ENCODE data around the gene DUSP3. TPM values are rescaled to one million over a fixed set of nuclear protein-coding genes. Genes with fewer than 3 reads are reported as not detected.

The DUSP3 gene
- total RNA-seq, 1 donor, result 37.5 TPM

DNA sequence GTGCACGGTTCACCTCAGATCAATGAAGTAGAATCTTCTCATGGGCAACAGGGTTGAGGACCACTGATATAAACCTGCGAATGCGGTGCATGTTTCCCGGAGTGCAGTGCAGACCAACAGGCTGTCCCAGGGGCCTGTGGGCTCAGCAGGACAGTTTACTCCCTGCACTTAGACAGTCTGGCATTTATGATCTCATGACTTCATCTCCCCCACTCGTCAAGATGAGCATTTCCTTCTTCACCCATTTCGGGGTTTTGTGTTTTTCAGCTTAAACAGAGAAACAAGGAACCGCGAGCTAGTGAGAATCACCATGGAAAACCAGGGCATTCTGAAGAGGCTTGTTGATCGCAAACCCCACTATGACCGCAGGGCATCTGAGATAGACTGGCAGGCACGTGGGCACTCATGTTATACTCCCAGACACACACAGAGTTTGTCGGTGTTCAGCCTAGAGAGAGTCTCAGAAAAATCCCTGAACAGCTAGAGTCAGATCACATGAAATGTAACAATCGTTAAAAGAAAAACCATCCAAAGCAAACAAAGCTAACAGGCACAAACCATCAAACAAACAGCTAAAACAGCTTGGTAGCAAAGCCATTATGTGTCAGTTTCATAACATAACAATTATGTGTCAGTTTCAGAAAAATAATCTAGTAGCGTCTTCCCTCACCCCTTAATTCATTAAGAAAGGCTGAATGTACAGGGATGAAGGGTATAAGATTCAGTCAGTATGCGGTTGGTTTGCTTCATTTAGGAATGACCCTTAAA, 4.3 kb upstream of the DUSP3 start:
- no peak overlapping the region for H3K4me3 ChIP-seq (ENCODE audit: low read depth, low read length)
- TF ChIP-seq, protein P1, sequence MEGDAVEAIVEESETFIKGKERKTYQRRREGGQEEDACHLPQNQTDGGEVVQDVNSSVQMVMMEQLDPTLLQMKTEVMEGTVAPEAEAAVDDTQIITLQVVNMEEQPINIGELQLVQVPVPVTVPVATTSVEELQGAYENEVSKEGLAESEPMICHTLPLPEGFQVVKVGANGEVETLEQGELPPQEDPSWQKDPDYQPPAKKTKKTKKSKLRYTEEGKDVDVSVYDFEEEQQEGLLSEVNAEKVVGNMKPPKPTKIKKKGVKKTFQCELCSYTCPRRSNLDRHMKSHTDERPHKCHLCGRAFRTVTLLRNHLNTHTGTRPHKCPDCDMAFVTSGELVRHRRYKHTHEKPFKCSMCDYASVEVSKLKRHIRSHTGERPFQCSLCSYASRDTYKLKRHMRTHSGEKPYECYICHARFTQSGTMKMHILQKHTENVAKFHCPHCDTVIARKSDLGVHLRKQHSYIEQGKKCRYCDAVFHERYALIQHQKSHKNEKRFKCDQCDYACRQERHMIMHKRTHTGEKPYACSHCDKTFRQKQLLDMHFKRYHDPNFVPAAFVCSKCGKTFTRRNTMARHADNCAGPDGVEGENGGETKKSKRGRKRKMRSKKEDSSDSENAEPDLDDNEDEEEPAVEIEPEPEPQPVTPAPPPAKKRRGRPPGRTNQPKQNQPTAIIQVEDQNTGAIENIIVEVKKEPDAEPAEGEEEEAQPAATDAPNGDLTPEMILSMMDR (IDR thresholded peaks at IDR 0.05; ENCODE audit: insufficient read depth, low read length), result no peak
- DNase-seq (ENCODE audit: low read depth), result no peak

DNA sequence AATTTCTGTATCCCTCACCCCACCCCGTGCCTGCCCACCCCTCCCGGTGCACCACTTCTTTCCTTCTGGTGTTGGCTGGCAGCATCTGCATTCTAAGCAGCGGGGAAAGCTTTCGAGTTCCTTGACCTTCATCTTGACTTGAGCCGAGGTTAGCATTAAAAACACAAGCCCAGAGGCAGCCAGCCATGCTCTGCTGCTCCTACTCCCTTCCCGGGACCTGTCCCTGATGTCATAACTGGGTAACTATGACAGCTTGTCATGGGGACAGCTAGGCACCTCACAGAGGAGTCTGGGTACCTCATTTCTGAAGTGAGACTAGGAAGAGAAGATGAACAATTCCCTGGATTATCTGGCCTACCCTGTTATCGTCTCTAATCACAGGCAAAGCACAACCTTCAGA, 1.4 kb upstream of the DUSP3 start, which contains the start of gene CFAP97D1:
TSS of gene CFAP97D1 (plus strand) at position 301 of the 400 bp plus-strand sequence. CDS start at position 329, 28 bp downstream.
- no peak for DNase-seq (ENCODE audit: low read depth)
- H3K4me3 ChIP-seq (ENCODE audit: low read depth, low read length), result peak within 1 kb of the TSS; percentile 91
- TF ChIP-seq, protein P1 (IDR thresholded peaks at IDR 0.05; ENCODE audit: insufficient read depth, low read length), result no peak

DNA sequence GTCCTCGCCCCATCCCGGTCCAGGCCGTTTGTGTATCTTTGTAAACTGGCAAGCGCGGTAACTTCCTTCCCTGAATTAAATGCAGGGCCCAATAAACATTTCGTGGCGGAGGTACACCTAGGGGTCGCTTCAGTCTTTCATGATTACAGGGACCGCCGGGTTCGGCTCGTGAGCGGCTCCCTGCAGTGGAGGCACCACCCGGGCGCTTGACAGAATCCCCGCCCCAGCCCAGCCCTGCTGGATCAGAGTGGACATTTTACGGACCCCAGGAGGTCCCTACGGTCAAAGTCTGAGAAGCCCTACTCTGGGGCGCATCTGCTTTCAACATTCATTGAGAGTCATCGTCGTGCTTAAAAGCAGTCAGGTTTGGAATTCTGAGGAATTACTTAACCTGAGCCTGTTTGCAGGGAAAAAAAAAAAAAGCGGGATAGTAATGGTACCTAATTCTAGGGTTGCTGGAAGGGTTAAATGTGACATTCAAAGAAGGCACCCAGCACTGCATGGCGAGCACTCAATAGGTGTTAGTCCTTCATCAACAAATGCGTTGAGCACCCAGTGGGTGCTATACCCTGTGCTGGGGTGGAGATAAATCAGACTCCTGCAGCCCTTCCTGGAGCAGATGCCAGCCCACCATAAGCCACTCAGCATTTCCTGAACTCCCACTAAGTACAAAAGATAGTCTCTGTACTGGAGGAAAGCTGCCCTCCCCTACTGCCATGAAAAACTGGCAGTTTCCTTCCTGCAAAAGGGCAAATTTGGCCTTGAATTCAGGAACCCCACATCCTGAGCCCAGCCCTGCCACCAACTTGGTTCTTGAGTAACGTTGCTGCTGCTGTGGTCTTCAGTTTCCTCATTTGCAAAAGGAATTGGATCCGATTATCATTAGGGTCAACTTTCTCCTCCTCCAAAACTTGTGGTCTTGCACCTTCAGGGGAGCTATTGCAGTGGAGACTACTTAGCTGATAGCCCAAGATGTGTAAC, 658 bp upstream of the DUSP3 start:
- TF ChIP-seq, protein P1 (IDR thresholded peaks at IDR 0.05; ENCODE audit: insufficient read depth, low read length), result peak; percentile 2
- peak overlapping the region; percentile 91 for H3K4me3 ChIP-seq (ENCODE audit: low read depth, low read length)
- DNase-seq (ENCODE audit: low read depth), result no peak

DNA sequence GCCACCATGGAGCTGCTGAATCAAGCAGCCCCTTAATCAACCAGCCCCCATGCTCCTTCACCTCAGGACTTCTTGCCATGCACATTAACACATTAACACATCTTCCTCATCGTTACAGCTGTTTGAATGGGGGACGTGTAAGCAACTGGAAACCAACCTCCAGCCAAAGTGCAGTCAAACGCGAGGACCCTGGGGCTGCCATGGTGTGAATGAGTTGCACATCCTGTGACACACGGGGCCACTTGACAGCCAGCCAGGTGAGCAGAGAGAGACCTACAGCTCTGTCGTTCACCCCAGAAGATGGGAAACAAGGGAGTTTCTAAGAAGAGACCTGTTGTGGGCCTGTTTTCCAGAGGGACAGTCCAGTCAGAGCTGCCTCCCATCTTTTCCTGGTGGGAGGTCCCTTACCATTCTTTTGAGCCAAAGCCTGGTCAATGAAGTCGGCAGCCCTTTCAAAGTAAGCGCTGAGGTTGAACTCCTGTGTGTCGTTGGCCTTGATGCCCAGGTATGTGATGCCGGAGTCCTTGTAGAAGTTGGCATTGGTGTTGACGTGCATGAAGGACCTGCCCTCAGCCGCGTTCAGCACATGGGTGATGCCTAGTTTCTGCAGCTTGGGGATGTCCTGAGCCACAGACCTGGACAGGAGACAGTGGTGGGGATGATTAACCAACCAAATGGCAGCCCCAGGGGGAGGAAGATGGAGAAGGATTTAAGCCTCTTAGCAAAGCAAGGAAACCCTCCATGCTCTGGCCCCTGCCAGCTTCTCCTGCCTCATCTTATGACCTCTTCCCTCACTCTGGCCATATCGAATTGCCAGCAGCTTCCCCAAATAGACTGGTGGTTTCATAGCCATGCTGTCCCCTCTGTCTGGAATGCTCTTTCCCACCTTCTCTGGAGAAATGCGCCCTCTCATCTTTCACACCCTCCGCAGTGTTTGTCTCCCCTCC, 4.2 kb downstream of the DUSP3 start:
- no peak for DNase-seq (ENCODE audit: low read depth)
- H3K4me3 ChIP-seq (ENCODE audit: low read depth, low read length), result no peak overlapping the region
- TF ChIP-seq, protein P1 (IDR thresholded peaks at IDR 0.05; ENCODE audit: insufficient read depth, low read length), result no peak

DNA sequence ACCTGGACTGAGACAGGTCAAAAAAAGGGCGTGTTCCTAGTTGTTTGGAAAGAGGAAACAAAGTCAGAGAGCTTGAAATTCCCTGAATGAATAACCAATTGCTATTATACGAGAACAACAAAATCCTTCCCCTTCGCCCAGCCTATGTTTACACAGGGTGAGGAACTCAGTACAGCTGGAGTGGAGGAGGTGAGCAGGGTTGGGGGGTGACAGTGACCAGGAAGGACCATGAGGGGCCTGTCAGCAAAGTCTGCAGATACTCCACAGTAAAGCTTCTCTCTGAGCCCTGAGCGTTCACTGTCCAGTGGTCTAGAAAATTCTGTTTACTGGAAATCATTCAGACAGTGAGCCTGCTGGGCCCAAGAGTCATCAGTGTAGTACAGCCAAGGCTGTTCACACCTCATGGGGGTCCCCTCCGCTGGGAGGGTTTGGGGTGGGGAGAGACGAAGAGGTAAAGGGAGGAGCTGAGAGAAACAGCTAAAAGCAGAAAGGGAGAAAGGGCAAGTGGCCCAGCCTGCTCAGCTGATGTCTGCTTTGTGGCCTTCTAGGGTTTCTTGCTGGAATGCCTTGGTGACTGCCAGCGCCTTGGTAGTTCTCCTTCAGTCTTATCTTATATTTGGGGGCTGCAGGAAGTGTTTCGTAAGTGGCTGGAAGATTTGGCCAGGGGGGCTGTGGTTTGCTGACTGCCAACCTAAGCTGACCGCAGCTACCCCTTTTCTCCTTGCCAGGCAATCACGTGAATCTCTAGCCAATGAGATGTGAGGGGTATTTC, 5.7 kb downstream of the DUSP3 start:
- H3K4me3 ChIP-seq (ENCODE audit: low read depth, low read length), result no peak overlapping the region
- TF ChIP-seq, protein P1 (IDR thresholded peaks at IDR 0.05; ENCODE audit: insufficient read depth, low read length), result no peak
- peak; percentile 47 for DNase-seq (ENCODE audit: low read depth)
